H9 (cell line): ENCODE data around the gene EVPL. TPM values are rescaled to one million over a fixed set of nuclear protein-coding genes. Genes with fewer than 3 reads are reported as not detected.

Experiments
- DNase-seq: peaks from one replicate; pipeline ENCODE4 v3.0.0-alpha.2; 2017
- H2AFZ ChIP-seq: one replicate; pipeline ENCODE4 v1.6.1; 2013; ENCODE audit warnings: mild to moderate bottlenecking, low read length, control low read depth, moderate library complexity
- H2AK5ac ChIP-seq: 2 replicates; pipeline ENCODE4 v1.6.1; 2013; ENCODE audit warnings: low read length, control low read depth, mixed read lengths; ENCODE audit not compliant: insufficient read length
- H2BK120ac ChIP-seq: one replicate; pipeline ENCODE4 v1.6.1; 2013; ENCODE audit warnings: low read depth, mild to moderate bottlenecking, low read length, control low read depth, inconsistent platforms; ENCODE audit not compliant: poor library complexity, severe bottlenecking
- H2BK12ac ChIP-seq: 2 replicates; pipeline ENCODE4 v1.6.1; 2013; ENCODE audit warnings: low read length, control low read depth, mixed read lengths, low read depth; ENCODE audit not compliant: insufficient read length
- H2BK15ac ChIP-seq: 2 replicates; pipeline ENCODE4 v1.6.1; 2013; ENCODE audit warnings: low read depth, low read length, control low read depth
- H2BK20ac ChIP-seq: one replicate; pipeline ENCODE4 v1.6.1; 2013; ENCODE audit warnings: low read depth, mild to moderate bottlenecking, low read length, control low read depth, inconsistent platforms; ENCODE audit not compliant: poor library complexity, severe bottlenecking
- H2BK5ac ChIP-seq: 2 replicates; pipeline ENCODE4 v1.6.1; 2013; ENCODE audit warnings: low read length, control low read depth, mixed read lengths; ENCODE audit not compliant: insufficient read length
- H3K14ac ChIP-seq: 2 replicates; pipeline ENCODE4 v1.6.1; 2013; ENCODE audit warnings: low read length, control low read depth; ENCODE audit not compliant: insufficient read depth
- H3K18ac ChIP-seq: 2 replicates; pipeline ENCODE4 v1.6.1; 2013; ENCODE audit warnings: low read depth, mild to moderate bottlenecking, mixed read lengths, low read length, control low read depth; ENCODE audit not compliant: insufficient read length
- H3K23ac ChIP-seq: 2 replicates; pipeline ENCODE4 v1.6.1; 2013; ENCODE audit warnings: low read length, control low read depth, mixed read lengths, low read depth; ENCODE audit not compliant: insufficient read length
- H3K23me2 ChIP-seq: 2 replicates; pipeline ENCODE4 v1.6.1; 2013; ENCODE audit warnings: low read depth, mild to moderate bottlenecking, mixed read lengths, low read length, control low read depth; ENCODE audit not compliant: insufficient read length, poor library complexity, severe bottlenecking
- H3K27ac ChIP-seq: 2 replicates; pipeline ENCODE4 v1.5.1; 2013; ENCODE audit warnings: low read length, control low read depth, mixed read lengths, low read depth; ENCODE audit not compliant: insufficient read length
- H3K27me3 ChIP-seq: 2 replicates; pipeline ENCODE4 v1.6.1; 2013; ENCODE audit warnings: low read length, control low read depth, inconsistent platforms; ENCODE audit not compliant: insufficient read depth
- H3K4ac ChIP-seq: 2 replicates; pipeline ENCODE4 v1.6.1; 2013; ENCODE audit warnings: low read depth, mild to moderate bottlenecking, control low read depth, inconsistent platforms, low read length, moderate library complexity
- H3K4me1 ChIP-seq: 2 replicates; pipeline ENCODE4 v1.6.1; 2013; ENCODE audit warnings: low read length, control low read depth, inconsistent platforms; ENCODE audit not compliant: insufficient read depth
- H3K4me2 ChIP-seq: 2 replicates; pipeline ENCODE4 v1.6.1; 2013; ENCODE audit warnings: low read length, control low read depth, mixed read lengths; ENCODE audit not compliant: insufficient read length, insufficient read depth
- H3K56ac ChIP-seq: 2 replicates; pipeline ENCODE4 v1.6.1; 2013; ENCODE audit warnings: low read depth, mild to moderate bottlenecking, mixed read lengths, low read length, control low read depth; ENCODE audit not compliant: insufficient read length
- H3K79me1 ChIP-seq: 2 replicates; pipeline ENCODE4 v1.6.1; 2013; ENCODE audit warnings: low read depth, mild to moderate bottlenecking, moderate library complexity, low read length, control low read depth, inconsistent platforms; ENCODE audit not compliant: insufficient read depth, poor library complexity, severe bottlenecking
- H3K79me2 ChIP-seq: 2 replicates; pipeline ENCODE4 v1.6.1; 2013; ENCODE audit warnings: low read length, control low read depth, inconsistent platforms; ENCODE audit not compliant: insufficient read depth
- H3K9ac ChIP-seq: 2 replicates; pipeline ENCODE4 v1.6.1; 2013; ENCODE audit warnings: low read length, control low read depth, mixed read lengths; ENCODE audit not compliant: insufficient read length; ENCODE audit errors: extremely low read depth
- H3K9me3 ChIP-seq: one replicate; pipeline ENCODE4 v1.6.1; 2013; ENCODE audit warnings: low read depth, low read length, inconsistent platforms; ENCODE audit not compliant: control insufficient read depth
- H3T11ph ChIP-seq: one replicate; pipeline ENCODE4 v1.6.1; 2013; ENCODE audit warnings: mild to moderate bottlenecking, low read length, control low read depth, inconsistent platforms
- H4K20me1 ChIP-seq: one replicate; pipeline ENCODE4 v1.6.1; 2013; ENCODE audit not compliant: control insufficient read depth, insufficient read length, insufficient read depth
- H4K5ac ChIP-seq: 2 replicates; pipeline ENCODE4 v1.6.1; 2013; ENCODE audit warnings: low read depth, mild to moderate bottlenecking, mixed read lengths, low read length, control low read depth; ENCODE audit not compliant: insufficient read length
- H4K8ac ChIP-seq: replicated peaks from 2 replicates; pipeline ENCODE4 v1.6.1; 2013; ENCODE audit warnings: low read length, control low read depth, mixed read lengths, low read depth; ENCODE audit not compliant: insufficient read length
- H4K91ac ChIP-seq: 2 replicates; pipeline ENCODE4 v1.6.1; 2013; ENCODE audit warnings: low read depth, mild to moderate bottlenecking, moderate library complexity, mixed read lengths, low read length, control low read depth; ENCODE audit not compliant: insufficient read length
- H3K27ac Mint-ChIP-seq, 3 experiments: 2 replicates in 2 of 3; 3 replicates in 1 of 3; pipeline ENCODE4 v1.8.0; 2020 to 2021; ENCODE audit warnings: mixed read lengths in 3 of 3, mild to moderate bottlenecking in 1 of 3, moderate library complexity in 1 of 3
- H3K27me3 Mint-ChIP-seq: 2 replicates; pipeline ENCODE4 v1.8.0; 2021; ENCODE audit warnings: low read depth, mild to moderate bottlenecking, moderate library complexity, mixed read lengths
- H3K36me3 Mint-ChIP-seq, 3 experiments: 2 replicates in 2 of 3; 3 replicates in 1 of 3; pipeline ENCODE4 v1.8.0; 2020 to 2021; ENCODE audit warnings: low read depth in 3 of 3, mixed read lengths in 3 of 3; ENCODE audit not compliant: insufficient read depth in 1 of 3
- H3K4me1 Mint-ChIP-seq, 2 experiments: 2 replicates each; pipeline ENCODE4 v1.8.0; 2020; ENCODE audit warnings: mixed read lengths in 2 of 2
- H3K4me3 Mint-ChIP-seq, 2 experiments: 2 replicates in 1 of 2; 3 replicates in 1 of 2; pipeline ENCODE4 v1.8.0; 2020 to 2021; ENCODE audit warnings: mild to moderate bottlenecking in 2 of 2, mixed read lengths in 2 of 2, moderate library complexity in 1 of 2
- H3K9me3 Mint-ChIP-seq, 2 experiments: 2 replicates in 1 of 2; 3 replicates in 1 of 2; pipeline ENCODE4 v1.8.0; 2020; ENCODE audit warnings: mild to moderate bottlenecking in 2 of 2, mixed read lengths in 2 of 2, moderate library complexity in 1 of 2
- CTCF ChIP-seq: fragments of 200-600 bp; sonication (generic); conservative IDR thresholded peaks from 3 replicates; pipeline ENCODE4 v1.8.0; 2021; ENCODE audit warnings: antibody characterized with exemption, mild to moderate bottlenecking
- WGBS: extraction: QIAGEN DNeasy Blood & Tissue Kit; methylation state at CpG from one replicate; pipeline ENCODE4 v1.1.7; 2013; ENCODE audit warnings: missing lambda C conversion rate, low lambda C conversion rate, mixed read lengths; ENCODE audit not compliant: insufficient read length; ENCODE audit errors: extremely low coverage; 5-methylcytosine and 5-hydroxymethylcytosine counted together
- total RNA-seq: library from RNA; stranded (reverse); gene quantifications from 2 replicates; pipeline ENCODE4 v1.2.1, GENCODE V29; 2021

EVPL gene
- total RNA-seq, 1 experiment from 2014 or later, result 0.48 TPM

- peak within 1 kb of the TSS; percentile 91 for H3K14ac ChIP-seq
- H2BK120ac ChIP-seq, result no peak within 1 kb of the TSS
- peaks cover 11% of the 10 kb centered on the region for H3K23me2 ChIP-seq
- Mint-ChIP-seq H3K27ac (peak within 1 kb of the TSS; percentile 99 to 100 (median 100)), H3K9me3 (no peaks in the 10 kb centered on the region), H3K36me3 (peaks cover 7 to 20% (median 19%) of the 10 kb centered on the region in 3 experiments; a peak in 6 of 7 replicates), H3K27me3 (no peaks in the 10 kb centered on the region), H3K4me1 (peaks cover 52 to 57% of the 10 kb centered on the region in 2 experiments), H3K4me3 (peak within 1 kb of the TSS; percentile 93 to 95)
- no peaks in the 10 kb centered on the region for H3K79me1 ChIP-seq
- H3K4ac ChIP-seq, result no peak within 1 kb of the TSS; the same call in 1 of the 2 replicates
- no peak within 1 kb of the TSS for H4K5ac ChIP-seq
- no peak within 1 kb of the TSS for H2AK5ac ChIP-seq
- WGBS, result no CpG with 5 or more reads among the region's 72 CpGs
- peak within 1 kb of the TSS; percentile 91 for H3K18ac ChIP-seq
- H2BK5ac ChIP-seq, result no peak within 1 kb of the TSS
- H3K56ac ChIP-seq, result no peak within 1 kb of the TSS
- no peaks in the 10 kb centered on the region for H4K20me1 ChIP-seq
- H3K79me2 ChIP-seq, result no peaks in the 10 kb centered on the region
- H4K91ac ChIP-seq, result no peak within 1 kb of the TSS
- H4K8ac ChIP-seq, result no peak within 1 kb of the TSS
- peak within 1 kb of the TSS; percentile 93 for H3K4me2 ChIP-seq
- no peak within 1 kb of the TSS for H3T11ph ChIP-seq
- peak within 1 kb of the TSS; percentile 79 for H3K9ac ChIP-seq
- H3K23ac ChIP-seq, result no peak within 1 kb of the TSS
- no peak within 1 kb of the TSS for H2BK20ac ChIP-seq
- peak; percentile 99 for DNase-seq
- no peaks in the 10 kb centered on the region for H3K9me3 ChIP-seq
- no peak; the same call in 2 of the 3 replicates for TF ChIP-seq CTCF
- H2BK12ac ChIP-seq, result no peak within 1 kb of the TSS
- peak within 1 kb of the TSS; percentile 80 for H3K27ac ChIP-seq
- no peaks in the 10 kb centered on the region for H3K27me3 ChIP-seq
- H2BK15ac ChIP-seq, result no peak within 1 kb of the TSS
- peaks cover 4% of the 10 kb centered on the region; the same call in 1 of the 2 replicates for H3K4me1 ChIP-seq
- no peak within 1 kb of the TSS for H2AFZ ChIP-seq
These were observed 48.0 kb downstream of the EVPL start, which contains the start of the genes ACOX1 and TEN1 for GRCh38 chr17:75978938-75979704. ACOX1 (minus strand) TSS chr17:75979166; CDS start chr17:75979073, 93 bp downstream. TEN1 (plus strand) TSS chr17:75979240; CDS start chr17:75986193, 6,953 bp downstream.
